HG02938 (cell line): ENCODE measurements around the gene B4GAT1.
"Not testable (repeated sequence)": the region's sequence is repeated elsewhere in the genome, so short reads cannot be mapped to it uniquely, and the experiment has no call there.

Experiments
- ATAC-seq: cut with Tn5 transposase; IDR thresholded peaks from one replicate; pipeline ENCODE4 v1.9.1; 2021; ENCODE audit warnings: mild to moderate bottlenecking, moderate library complexity; ENCODE audit not compliant: unreplicated experiment

Gene B4GAT1

DNA sequence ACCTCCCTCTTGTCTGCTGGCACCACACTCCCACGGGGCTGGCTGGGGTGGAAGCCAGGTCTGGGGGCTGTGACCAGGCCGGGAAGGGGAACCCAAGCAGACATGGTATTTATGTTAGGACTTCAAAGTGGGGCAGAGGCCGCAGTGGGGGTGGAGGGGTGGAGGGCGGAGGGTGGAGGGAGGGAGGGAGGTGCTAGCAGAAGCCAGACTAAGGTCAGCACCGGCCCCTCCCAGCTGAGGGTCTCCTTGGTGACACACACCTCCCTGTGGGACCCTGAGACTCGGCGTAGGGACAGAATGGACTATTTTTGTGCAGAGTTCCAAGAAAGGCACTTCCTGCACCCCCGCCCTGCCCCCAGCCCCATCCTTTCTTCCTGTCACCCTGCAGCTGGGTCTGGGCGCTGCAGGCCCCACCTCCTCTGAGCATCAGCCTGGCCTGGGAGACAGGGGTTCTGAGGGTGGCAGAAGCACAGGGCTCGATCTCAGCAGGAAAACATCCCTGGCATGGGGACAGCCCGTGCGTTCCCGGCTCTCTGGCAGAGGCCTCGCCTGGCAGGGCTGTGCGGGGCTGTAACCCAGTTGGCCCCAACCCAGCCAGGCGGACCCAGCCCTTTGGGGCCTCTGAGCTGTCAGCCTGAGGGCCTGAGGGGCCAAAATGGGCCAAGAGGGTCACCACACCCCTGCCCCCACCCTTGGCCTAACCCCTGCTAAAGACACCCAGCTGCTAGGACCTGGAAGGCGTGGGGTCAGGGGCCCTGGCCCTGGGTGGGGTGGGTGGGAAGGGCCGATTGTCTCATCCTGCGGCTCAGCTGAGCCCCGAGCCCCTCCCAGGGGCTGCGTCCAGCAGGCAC, 20.9 kb downstream of the B4GAT1 start:
- ATAC-seq: no peak

DNA sequence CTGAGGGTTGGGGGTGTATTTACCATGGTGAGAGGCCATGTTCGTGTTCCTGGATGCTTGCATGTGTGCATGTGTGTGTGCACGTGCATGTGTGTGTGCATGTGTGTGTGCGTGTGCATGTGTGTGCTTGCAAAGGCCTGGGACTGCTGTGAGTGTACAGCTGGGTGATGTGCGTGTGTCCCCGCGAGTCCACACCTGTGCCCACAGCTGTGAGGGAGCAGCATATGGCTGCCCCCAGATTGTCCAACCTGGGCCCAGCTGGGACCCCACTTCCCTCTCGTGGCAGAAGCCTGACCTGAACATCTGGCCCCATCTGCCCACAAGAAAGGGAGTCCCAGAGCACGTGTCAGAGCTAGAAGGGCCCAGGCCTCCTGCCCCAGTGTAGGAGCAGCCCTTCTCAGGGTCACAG, 22.2 kb downstream of the B4GAT1 start:
- ATAC-seq: no peak

DNA sequence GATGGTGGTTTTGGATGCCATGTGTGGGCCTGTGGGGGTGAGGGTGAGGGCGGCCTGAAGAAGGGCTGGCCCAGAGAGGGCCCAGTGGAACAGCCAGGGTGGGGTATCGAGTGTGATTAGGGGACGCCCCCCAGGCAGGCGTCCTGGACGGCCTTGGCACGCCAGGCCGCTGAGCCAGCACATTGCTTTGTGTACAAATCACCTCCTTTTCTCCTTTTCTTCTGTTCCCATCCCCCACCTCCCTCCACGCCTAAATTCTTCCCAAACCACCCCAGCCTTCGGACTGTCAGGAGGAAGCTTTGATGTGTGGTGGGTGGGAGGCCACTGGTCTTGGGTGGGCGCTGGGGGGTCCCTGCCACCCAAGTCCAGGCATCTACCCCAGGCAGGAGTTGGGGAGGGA, 22.8 kb downstream of the B4GAT1 start:
- no peak for ATAC-seq

DNA sequence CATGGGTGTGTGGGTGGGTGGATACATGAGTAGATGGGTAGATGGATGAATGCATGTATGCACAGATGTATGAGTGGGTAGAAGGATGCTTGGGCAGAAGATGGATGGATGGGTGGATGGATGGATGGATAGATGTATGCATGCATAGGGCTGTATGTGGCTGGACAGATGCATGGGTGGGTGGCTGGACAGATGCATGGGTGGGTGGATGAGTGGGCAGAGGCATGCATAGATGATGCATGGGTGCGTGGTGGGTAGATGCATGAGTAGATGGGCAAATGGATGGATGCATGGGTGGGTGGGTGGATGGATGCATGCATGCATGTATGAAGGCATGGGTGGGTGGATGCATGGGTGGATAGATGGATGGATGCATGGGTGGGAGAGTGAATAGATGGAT, 23.7 kb downstream of the B4GAT1 start:
- ATAC-seq: no peak

DNA sequence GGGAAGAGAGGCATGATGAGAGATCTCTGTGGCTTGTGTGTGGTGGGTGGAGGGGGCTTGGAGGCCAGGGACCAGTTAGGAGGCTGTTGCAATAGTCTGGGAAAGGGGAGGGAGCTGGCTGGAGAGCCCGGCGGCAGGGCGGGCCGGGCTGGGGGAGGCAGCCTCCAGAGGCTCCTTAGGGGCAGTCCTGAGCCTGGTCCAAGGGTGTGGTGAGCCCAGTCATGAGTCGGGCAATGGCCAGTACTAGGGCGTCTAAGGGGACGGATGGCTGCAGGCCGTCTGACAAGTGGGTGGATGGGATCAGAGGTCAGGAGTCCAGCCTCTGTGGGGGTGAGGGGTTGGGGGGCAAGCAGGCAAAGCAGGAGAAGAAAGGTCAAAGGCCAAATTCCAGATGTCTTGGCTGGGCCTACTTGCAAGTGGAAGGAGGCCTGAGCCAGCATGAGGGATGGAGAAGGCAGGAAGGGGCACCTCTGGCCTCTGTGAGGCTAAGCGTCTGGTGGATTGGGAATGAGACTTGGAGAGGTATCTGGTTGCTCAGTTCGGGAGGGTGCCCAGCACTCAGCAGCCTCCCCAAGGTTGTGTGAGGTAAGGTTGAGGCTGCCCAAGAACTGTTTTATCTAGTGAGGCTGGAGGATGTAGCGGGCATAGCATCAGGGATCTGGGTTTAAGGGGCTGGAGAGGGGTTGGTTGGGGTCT, 24.5 kb downstream of the B4GAT1 start:
- no peak for ATAC-seq

DNA sequence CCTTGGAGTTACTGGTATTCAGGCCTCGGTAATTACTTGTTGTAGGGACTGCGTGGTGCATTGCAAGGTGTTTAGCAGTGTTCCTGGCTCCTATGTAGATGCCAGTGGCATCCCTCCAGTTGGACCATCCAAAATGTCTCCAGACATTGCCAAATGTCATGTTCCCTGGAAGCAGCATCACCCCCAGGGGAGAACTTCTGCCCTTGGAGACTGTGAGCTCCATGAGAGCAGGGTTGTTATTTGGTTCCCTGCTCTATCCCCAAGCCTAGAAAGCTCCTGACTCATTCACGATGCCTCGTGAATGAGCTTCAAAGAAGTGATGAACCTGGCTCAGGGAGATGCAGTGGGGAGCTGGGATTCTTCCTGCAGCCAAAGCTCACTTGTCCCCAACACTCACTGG, 25.8 kb downstream of the B4GAT1 start:
- no peak for ATAC-seq

DNA sequence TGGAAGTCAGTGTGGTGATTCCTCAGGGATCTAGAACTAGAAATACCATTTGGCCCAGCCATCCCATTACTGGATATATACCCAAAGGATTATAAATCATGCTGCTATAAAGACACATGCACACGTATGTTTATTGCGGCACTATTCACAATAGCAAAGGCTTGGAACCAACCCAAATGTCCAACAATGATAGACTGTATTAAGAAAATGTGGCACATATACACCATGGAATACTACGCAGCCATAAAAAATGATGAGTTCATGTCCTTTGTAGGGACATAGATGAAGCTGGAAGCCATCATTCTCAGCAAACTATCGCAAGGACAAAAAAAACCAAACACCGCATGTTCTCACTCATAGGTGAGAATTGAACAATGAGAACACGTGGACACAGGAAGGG, 26.7 kb downstream of the B4GAT1 start:
- not testable (repeated sequence) for ATAC-seq

DNA sequence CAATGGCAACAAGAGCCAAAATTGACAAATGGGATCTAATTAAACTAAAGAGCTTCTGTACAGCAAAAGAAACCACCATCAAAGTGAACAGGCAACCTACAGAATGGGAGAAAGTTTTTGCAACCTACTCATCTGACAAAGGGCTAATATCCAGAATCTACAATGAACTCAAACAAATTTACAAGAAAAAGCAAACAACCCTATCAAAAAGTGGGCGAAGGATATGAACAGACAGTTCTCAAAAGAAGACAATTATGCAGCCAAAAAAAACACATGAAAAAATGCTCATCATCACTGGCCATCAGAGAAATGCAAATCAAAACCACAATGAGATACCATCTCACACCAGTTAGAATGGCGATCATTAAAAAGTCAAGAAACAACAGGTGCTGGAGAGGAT, 27.1 kb downstream of the B4GAT1 start:
- ATAC-seq: not testable (repeated sequence)

DNA sequence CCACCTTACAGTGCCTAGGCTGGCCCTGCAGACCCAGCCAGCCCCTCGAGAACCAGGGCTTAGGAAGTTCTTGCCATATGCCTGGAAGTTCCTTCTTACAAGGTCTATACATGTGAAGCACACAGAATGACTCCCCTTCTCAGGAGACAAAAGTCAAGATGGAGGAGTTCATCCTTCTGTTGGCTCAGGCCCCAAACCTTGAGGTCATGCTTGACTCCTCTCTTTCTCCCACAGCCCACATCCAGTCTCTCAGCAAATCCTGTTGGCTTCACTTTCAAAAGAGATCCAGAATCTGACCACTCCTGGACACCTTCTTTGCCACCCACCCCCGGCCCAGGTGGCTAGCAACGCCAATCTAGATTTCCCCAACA, 28.8 kb downstream of the B4GAT1 start:
- ATAC-seq: no peak

DNA sequence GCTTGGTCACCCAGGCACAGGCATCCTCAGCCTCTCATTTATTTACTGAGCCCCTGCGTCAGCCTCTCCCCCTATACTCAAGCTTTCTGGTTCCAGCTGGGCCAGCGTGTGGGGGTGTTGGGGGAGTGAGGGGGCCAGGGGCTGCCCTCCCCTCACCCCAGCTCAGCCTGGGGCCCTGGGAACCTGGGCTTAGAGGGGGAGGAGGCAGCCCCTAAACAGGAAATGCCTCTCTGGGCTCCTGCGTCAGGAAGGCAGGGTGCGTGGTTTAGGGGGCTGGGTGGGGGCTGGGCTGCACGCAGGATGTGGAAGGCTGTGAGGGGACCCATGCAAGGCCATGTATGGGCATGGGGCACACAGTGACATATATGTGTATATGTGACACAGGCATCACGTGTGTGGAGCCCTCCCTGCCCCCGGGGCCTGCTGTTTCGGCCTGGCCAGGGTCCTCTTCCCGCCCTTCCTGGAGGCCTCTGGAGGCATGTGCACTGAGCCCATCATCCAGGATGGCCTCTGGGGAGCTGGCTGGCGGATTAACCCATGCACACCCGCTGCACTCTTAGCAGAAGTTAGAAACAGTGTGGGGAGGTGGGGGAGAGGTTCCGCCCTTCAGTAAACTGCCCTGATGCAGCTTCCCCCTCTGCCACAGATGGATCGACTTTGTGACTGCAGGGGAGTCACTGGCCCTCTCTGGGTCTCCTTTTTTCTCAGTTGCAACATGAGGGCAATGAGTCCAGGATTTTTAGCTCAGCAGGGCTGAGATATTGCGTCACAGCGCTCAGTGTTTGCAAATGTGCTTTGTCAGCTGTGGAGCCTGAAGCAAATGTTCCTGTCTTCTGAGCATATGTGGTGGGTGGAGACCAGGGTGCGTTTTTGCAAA, 29.5 kb downstream of the B4GAT1 start:
- no peak for ATAC-seq

DNA sequence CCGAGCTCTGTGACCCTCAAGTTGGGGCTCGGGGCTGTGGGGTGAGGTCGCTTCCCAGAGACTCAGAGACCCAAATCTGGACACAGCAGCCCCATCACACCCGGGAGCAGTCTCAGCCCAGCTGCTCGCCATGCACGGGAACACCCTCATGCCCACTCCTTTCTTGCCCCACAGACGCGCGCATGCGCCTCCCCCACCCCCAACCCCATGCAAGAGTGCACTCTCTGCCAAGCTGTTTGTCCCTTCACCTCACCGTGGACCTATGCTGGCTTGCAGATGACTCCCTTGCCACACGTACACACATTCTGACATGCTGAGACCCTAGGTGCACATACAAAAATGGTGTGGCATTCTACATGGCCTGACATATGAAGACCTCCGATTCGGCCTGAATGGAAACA, 30.1 kb downstream of the B4GAT1 start:
- ATAC-seq: no peak

DNA sequence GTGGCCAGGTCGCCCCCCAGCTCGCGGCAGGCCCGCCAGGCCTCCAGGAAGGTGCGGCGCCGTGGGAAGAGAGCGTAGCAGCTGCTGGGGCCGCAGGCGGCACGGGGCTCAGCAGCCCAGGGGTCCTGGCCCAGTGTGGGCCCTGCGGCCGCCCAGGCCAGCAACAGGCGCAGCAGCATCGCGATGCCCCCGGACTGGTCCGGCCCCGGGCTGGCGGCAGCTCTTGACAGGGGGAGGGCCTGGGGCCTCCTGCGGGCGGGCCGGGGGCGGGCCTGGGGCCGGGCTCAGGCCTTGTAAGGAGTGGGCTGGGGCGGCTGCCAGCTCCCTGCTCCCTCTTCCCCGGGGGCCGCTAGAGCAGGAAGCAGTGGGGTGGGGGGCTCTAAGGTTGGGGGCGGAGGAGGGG, 30.6 kb downstream of the B4GAT1 start, which contains the start of gene CD248:
Gene CD248, minus strand, starts transcription at position 196 of the 403 bp plus-strand sequence. Its CDS starts 17 bp downstream, at position 179.
- no peak for ATAC-seq

DNA sequence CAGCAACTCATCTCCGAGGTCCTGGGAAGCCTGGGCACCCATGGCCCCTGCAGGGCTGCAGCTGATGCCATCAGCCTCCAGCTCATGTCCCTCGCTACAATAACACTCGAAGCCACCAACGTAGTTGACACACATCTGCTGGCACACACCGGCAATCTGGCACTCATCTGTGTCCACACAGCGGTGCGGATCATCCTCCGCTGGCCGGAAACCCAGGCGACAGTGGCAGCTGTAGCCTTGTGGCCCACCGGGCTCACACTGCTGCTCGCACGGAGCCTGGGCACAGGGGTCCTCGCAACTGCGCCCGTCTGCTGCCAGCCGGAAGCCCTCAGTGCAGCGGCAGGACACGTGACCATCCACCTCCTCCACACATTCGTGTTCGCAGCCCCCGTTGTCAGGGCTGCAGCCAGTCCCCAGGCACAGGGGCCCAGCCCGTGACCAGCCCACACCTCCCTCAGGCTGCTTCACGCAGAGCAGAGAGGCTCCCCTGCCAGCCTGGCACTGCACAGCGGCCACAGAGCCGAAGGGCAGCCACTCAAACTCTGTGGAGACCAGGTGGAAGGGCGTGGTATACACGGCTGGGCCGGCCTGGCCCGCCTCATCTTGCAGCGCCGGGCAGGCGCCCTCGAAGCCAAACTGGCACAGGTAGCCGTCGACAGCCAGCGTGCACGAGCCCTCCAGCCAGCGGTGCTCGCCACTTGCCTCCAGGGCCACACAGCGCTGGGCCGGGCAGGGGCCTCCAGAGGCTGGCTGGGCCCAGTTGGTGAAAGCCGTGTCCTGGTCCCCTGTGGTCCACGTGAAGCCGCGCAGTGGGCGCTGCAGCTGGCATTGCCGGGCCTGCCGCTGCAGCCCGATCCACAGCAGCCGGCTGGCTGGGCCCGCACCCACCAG, 31.3 kb downstream of the B4GAT1 start:
- ATAC-seq: no peak

DNA sequence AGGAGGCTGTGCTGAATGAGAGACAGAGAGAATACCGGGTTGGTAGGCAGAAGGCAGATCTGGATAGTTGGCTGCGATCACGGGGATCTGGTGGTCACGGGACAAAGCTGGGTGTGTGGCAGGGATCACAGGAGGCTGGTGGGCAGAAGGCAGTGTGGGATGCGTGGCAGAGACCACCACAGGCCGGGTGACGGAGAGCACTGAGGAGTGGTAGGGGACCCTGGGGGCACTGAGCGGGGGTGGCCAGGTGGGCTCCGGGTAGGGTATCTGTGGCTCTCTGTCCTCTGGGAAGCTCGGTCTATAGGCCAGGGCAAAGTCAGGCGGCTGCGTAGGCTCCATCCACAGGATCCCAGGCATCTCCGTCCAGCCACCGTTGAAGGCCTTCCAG, 31.9 kb downstream of the B4GAT1 start:
- ATAC-seq: no peak

DNA sequence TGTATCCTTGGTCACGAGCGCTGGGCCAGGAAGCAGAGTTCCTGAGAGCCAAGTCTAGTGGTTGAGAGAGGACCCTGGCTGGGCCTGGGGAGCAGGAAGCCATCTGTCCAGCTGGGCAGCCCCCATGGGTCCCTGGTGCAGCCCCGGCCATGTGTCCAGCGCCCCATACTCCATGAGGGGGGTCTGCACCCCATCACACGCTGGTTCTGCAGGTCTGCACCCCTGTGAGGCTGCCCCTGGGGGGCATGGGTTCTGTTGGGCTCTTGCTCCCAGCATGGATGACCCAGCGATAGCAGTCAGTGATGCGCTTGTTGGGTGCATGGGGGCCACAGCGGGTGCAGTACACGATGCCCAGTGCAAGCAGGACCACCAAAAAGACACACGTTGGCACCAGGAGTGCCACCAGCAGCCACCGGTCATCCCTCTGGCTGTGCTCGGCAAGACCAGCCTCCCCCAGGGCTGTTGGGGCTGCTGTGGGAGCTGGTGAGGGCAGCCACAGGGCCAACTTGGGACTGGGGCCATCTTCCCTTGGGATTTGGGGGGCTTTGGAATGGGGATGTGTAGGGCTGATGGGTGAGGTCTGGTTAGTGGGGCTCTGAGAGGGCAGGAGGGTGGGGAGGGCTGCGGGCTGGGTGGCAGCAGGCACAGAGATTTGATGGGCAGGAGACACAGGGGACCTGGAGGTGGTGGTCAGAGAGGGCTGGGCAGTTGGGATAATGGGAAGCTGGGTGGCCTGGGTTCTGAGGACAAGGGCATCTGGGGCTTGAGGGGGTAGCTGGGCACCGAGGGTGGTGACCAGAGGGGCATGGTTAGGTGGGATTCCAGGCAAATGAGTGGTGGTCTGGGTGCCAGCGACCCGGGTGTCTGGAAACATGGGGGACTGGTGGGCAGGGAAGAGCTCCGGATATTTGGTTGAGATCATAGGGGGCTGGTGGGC, 32.6 kb downstream of the B4GAT1 start:
- ATAC-seq: no peak

DNA sequence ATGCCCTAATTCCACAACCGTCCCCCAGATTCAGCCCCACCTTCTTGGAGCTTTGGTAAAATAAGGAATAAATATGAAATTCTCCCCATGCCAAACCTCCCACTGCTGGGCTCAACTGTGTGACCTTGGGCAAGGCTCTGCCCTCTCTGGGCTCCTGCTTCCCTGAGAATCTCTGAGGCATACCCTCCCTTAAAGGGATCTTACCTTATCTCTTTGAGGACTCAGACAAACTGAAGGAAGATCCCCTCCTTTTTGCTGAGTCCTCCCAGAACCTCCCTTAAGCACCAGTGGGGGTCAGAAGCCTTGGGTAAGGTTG, 33.3 kb downstream of the B4GAT1 start:
- ATAC-seq: no peak

DNA sequence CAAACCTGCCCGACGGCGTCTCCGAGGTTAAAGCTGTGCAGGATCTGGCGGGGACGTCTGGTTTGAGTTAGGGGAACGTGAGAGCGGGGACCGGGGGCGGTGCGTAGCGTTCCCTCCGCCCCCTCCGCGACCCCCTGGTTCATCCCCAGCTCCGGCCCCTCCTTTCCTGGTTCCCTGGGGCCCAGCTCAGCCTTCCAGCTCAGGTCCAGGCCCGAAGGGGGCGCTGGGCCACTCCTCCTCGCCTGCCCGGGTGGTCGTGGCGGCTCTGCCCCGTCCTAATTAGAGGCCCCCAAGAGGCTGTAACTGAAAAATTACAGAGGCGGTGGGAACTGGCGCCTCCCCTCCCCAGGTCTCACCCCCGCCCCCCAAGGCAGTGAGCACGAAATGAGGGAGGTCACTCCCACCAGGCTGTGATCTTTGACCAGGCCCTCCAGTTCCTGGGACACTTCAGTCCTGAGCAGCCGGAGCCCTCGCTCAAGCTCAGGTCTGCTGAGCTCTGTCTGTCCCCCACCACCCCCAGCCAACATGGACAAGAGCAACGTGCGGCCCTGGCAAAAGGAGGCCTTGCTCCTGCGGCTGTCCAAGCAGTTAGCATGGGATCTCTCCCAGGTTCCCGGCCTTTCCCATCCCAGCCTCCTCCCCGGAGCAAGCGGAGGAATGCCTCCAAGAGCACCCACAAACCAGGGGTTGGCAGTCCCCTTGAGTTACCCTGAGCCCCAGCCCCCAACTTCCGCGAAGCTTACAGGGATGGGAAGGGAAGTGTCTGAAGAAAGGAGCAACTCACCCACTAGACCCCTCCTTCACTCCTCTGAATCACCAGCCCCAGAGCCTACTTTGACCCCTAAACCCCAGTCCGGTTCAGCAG, 33.9 kb downstream of the B4GAT1 start:
- ATAC-seq: no peak

DNA sequence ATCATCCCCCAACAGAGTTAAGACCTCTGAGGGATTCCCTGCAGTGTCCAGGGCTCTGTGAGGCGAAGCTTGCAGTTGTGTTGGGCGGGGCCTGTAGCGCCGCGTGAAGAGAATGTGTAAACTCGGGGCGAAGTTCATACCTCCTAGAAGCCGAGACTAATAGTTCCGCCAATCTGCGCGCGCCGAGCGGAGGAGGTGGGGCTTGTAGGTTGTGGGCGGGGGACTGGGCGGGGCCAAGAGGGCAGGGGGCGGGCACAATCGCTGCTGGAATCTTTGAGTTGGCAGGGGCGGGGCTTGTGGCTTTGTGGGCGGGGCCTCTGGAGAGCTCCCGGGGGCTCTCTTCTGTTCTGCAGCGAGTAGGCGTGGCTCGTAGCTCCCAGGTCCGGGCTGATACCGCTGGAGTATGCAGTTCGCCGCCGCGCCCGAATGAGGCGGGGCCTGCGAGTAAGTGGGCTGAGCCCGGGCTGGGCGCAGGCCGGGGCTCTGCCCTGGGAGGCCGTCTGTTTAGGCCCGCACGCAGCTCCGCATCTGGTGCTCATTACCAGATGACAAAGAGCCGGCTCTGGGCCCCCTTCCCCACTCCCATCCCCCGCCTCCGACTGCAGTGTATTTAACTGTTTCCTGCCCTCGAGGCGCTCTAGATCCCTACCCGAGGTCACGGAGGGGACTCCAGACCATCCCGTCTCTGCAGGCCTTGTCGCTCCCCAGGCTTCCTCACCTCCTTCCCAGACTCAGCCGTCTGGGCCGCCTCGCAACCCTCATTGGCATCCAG, 34.7 kb downstream of the B4GAT1 start:
- ATAC-seq: peak; percentile 40
